ENCODE data around the gene ITPK1.

The ITPK1 gene

GRCh38 chr14:93056840-93057585, 58.7 kb downstream of the ITPK1 start:
- Histone ChIP-seq H3K4me1 (ENCODE audit: low read length) (no peaks in the 10 kb centered on the region), H3K9ac (ENCODE audit: low read length) (no peak overlapping the region), H4K20me1 (ENCODE audit: insufficient read depth, low read length) (no peaks in the 10 kb centered on the region), H3F3A (ENCODE audit: insufficient read depth, low read length) (no peaks in the 10 kb centered on the region), H3K27me3 (replicated peaks; ENCODE audit: insufficient read depth, low read length) (no peaks in the 10 kb centered on the region), H3K27ac (ENCODE audit: low read length) (no peak overlapping the region), H3K36me3 (replicated peaks; ENCODE audit: insufficient read depth, low read length) (no peaks in the 10 kb centered on the region), H2AFZ (ENCODE audit: low read length) (no peak overlapping the region), H3K79me2 (ENCODE audit: low read length) (no peaks in the 10 kb centered on the region), H3K9me2 (replicated peaks; ENCODE audit: insufficient read depth, low read length) (no peaks in the 10 kb centered on the region), H3K4me3 (ENCODE audit: low read length) (no peak overlapping the region), H3K4me2 (ENCODE audit: low read depth, low read length) (no peak overlapping the region), H3K9me3 (replicated peaks; ENCODE audit: insufficient read depth, low read length) (no peaks in the 10 kb centered on the region)
- DNase-seq = no peak
- no peak for TF ChIP-seq EZH2 (optimal IDR thresholded peaks at IDR 0.05; ENCODE audit: low read depth, low read length)
- no peak for TF ChIP-seq EZH2phosphoT487 (IDR thresholded peaks at IDR 0.05; ENCODE audit: low read length)
- no peak for TF ChIP-seq CTCF (IDR thresholded peaks at IDR 0.05; ENCODE audit: low read length)

GRCh38 chr14:93056166-93056839, 59.4 kb downstream of the ITPK1 start:
- Histone ChIP-seq H3F3A (ENCODE audit: insufficient read depth, low read length) (no peaks in the 10 kb centered on the region), H3K27me3 (replicated peaks; ENCODE audit: insufficient read depth, low read length) (no peaks in the 10 kb centered on the region), H3K79me2 (ENCODE audit: low read length) (no peaks in the 10 kb centered on the region), H4K20me1 (ENCODE audit: insufficient read depth, low read length) (no peaks in the 10 kb centered on the region), H3K9me3 (replicated peaks; ENCODE audit: insufficient read depth, low read length) (no peaks in the 10 kb centered on the region), H3K9ac (ENCODE audit: low read length) (no peak overlapping the region), H3K4me3 (ENCODE audit: low read length) (no peak overlapping the region), H3K36me3 (replicated peaks; ENCODE audit: insufficient read depth, low read length) (no peaks in the 10 kb centered on the region), H3K4me2 (ENCODE audit: low read depth, low read length) (no peak overlapping the region), H3K4me1 (ENCODE audit: low read length) (no peaks in the 10 kb centered on the region), H3K27ac (ENCODE audit: low read length) (no peak overlapping the region), H3K9me2 (replicated peaks; ENCODE audit: insufficient read depth, low read length) (no peaks in the 10 kb centered on the region), H2AFZ (ENCODE audit: low read length) (no peak overlapping the region)
- TF ChIP-seq EZH2 (optimal IDR thresholded peaks at IDR 0.05; ENCODE audit: low read depth, low read length) = no peak
- no peak for TF ChIP-seq EZH2phosphoT487 (IDR thresholded peaks at IDR 0.05; ENCODE audit: low read length)
- TF ChIP-seq CTCF (IDR thresholded peaks at IDR 0.05; ENCODE audit: low read length) = no peak
- no peak for DNase-seq

GRCh38 chr14:93055651-93056115, 60.0 kb downstream of the ITPK1 start:
- Histone ChIP-seq H3K4me1 (ENCODE audit: low read length) (no peaks in the 10 kb centered on the region), H3K79me2 (ENCODE audit: low read length) (no peaks in the 10 kb centered on the region), H2AFZ (ENCODE audit: low read length) (no peak overlapping the region), H3K9ac (ENCODE audit: low read length) (no peak overlapping the region), H3K27me3 (replicated peaks; ENCODE audit: insufficient read depth, low read length) (no peaks in the 10 kb centered on the region), H3F3A (ENCODE audit: insufficient read depth, low read length) (no peaks in the 10 kb centered on the region), H3K9me2 (replicated peaks; ENCODE audit: insufficient read depth, low read length) (no peaks in the 10 kb centered on the region), H3K27ac (ENCODE audit: low read length) (no peak overlapping the region), H3K9me3 (replicated peaks; ENCODE audit: insufficient read depth, low read length) (no peaks in the 10 kb centered on the region), H3K4me3 (ENCODE audit: low read length) (no peak overlapping the region), H3K4me2 (ENCODE audit: low read depth, low read length) (no peak overlapping the region), H3K36me3 (replicated peaks; ENCODE audit: insufficient read depth, low read length) (no peaks in the 10 kb centered on the region), H4K20me1 (ENCODE audit: insufficient read depth, low read length) (no peaks in the 10 kb centered on the region)
- TF ChIP-seq CTCF (IDR thresholded peaks at IDR 0.05; ENCODE audit: low read length) (no peak), EZH2phosphoT487 (IDR thresholded peaks at IDR 0.05; ENCODE audit: low read length) (no peak)
- DNase-seq = no peak
